ENCODE measurements around the gene TRIM17.

The TRIM17 gene

GRCh38 chr1:228416217-228416933 lies at the start of gene TRIM17:
Gene TRIM17, minus strand, starts transcription at chr1:228416861. Its CDS starts 1,789 bp downstream, at chr1:228415072.
- DNase-seq: peak; percentile 56 to 66

DNA sequence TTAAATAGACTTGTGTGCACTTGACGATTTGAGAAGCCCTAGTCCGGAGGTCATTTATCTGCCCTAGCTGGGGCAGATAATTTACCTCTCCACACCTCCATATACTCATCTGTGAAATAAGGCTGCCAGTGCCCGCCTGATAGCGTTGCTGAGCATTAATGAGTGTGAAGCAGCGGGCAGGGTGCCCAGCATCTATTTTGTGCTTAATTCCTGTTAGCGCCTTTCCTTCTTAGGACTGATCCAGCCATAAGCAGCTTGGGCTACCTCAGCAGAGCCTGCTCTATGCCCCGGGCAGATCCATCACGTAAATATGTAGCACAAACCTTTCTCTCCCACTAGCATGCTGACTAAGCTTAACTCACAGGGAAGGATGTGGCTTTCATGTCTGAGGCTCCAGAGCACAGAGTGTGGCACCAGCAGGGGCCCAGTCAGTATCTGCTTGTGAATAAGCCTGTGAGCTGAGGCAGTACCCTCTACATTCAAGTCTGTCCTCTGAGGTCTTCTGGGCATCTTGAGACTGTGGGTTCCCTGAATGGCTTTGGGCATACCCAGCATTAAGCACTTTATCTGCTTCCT lies 49.0 kb upstream of the TRIM17 start:
- DNase-seq: peak in 1 of 2 experiments; percentile 49

DNA sequence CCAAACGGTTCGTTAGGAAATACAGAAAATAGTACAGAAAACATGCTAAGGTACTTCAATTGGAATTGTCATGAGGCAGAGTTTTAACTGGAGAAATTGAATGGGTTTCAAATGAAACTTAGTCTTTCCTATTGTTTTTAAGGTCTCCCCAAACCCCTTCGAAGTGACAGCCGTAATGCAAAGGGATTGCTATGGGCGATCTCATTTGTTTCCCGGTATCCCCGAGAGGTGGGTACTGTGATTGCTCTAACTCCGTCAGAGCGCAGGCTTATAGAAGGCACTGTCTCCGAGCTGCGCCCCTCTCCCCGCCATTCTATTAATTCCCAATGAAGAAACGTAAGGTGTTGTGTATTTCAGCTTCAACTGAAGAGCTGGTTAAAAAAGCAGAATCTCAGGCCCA lies 48.5 kb upstream of the TRIM17 start:
- no peak for DNase-seq

GRCh38 chr1:228464487-228464983 lies 47.9 kb upstream of the TRIM17 start:
- DNase-seq: peak; percentile 89 to 91

DNA sequence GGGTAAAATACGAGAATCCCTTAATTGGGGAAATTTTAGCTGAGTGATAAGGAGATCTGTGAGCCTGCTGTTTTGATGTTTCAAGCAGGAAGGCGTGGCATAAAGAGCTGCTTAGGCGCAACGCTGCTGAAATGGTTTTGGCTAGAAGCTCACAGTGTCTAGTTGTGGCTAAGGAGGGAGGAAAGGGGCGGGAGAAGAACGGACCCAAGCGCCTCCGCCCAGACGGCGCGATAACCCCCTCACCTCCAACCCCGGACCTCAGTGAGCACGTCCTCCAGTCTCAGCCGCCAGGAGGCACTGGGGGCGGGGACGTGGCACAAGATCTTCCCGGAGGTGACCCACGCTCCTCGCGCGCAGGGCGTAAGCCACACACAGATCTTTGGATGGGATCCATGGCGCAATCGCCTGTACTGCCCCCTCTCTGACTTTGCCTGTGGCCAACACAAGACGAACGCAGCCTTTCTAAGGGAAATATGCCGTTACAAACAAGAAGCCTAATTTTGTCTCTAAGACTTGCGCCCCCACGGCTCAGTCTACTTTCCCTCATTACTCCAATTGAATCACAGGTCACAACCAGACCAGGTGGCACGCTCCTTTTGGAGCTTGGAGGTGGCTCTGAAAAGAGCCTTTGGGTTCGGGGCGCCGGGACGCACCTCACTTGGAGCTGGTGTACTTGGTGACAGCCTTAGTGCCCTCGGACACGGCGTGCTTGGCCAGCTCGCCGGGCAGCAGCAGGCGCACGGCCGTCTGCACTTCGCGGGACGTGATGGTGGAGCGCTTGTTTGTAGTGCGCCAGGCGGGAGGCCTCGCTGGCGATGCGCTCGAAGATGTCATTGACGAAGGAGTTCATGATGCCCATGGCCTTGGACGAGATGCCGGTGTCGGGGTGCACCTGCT lies 47.1 kb upstream of the TRIM17 start:
- DNase-seq: peak; percentile 87 to 88

GRCh38 chr1:228463009-228463558 lies 46.4 kb upstream of the TRIM17 start:
- DNase-seq: no peak

GRCh38 chr1:228462560-228462959 lies 45.9 kb upstream of the TRIM17 start:
- no peak for DNase-seq

GRCh38 chr1:228460821-228461220 lies 44.2 kb upstream of the TRIM17 start:
- DNase-seq: no peak

DNA sequence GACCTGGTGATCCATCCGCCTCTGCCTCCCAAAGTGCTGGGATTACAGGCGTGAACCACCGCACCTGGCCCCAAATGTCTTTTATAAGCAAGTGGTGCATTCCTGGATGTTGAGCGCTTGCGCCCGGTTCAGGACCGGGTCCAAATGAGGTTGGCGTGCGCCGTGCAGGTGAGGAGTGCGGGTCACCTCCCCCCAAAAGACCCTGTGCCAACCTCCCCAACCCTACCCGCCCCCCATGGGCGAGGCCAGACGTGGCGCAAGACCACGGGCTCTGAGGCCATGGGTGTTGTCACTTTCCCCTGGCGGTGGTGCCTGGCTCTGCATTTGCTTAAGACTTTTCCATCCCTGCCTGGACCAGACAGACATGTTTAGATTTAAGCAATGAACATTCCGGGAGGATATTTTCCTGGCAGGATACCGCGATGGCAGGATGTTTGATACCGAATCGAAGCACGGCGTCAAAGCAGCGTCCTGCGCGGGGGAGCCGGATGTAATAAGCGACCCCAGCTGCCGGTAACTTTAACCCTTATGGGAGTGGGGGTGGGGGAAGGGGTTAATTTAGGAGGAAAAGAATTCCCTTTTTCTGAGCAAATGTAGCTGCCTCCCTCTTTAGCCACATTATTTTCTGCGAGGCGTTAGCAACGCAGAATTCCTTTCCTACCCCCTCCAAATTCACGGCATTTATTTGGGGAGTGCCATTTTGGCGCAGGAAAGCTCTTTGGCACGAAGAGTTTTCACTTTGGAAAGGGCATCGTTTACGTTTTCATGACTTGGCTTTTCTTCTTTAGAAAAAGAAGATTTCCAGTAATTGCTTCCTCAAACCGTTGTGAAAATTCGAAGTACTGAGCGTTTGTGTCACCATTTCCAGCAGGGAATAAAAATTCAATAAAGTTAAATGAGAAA lies 42.7 kb upstream of the TRIM17 start:
- DNase-seq: peak; percentile 78 to 81

- DNase-seq: peak; percentile 89 to 91
Observed at GRCh38 chr1:228457396-228458176, 40.9 kb upstream of the TRIM17 start.

- DNase-seq: no peak
Observed at GRCh38 chr1:228457017-228457395, 40.3 kb upstream of the TRIM17 start.

DNA sequence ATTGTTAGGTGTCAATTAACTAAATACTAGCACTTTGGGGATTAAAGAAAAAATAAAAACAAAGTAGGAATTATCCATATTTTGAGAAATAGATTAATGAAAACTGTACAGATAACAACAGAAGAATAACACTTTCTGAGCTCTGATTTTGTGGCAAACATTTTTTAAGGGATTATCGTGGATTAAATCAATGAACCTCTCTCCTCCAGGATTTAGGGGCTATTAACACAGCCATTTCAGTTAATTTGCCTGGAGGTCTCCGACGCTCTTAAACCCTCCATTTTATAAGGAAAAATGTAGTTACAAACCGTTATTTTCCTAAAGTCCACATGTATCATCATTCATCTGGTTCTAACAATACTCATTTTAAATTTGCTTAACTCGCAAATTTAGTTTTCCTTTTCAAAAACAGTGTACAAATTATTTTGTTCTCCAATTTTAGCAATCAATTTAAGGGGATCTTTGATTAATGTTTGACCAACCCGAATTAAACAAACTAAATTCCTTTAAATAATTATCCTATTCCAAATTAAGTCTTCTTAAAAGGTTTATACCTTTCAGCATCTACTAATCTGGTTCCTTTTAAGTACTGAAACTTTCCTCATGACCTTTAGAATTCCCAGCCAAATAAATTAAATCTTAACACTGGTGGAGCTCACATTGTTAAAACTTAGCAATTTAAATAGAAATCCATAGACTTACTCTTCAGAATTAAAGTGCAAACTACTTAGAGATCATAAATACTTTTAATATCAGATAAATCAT lies 39.8 kb upstream of the TRIM17 start:
- no peak for DNase-seq

DNA sequence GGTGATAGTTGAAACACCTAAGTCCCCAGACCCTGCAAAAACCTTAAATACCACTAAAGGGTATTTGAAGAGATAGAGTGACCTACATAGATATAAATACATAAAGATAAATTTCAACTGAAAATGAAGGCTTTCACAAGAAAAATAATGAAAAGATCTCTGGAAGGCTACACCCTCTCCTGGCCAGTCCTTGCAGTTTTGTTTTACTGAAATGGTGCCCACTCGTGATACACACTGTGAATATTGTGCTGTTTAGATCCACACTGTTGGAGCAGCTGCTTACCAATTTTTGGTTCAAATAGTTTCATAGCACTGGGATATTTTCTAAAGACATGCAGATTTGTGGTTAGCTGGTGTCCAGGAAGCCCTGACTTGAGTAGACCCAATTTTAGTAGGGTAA lies 39.1 kb upstream of the TRIM17 start:
- DNase-seq: no peak

- DNase-seq: no peak
Observed at GRCh38 chr1:228454238-228454637, 37.6 kb upstream of the TRIM17 start.

- DNase-seq: no peak
Observed at GRCh38 chr1:228453614-228454013, 37.0 kb upstream of the TRIM17 start.

- no peak for DNase-seq
Observed at GRCh38 chr1:228453022-228453560, 36.4 kb upstream of the TRIM17 start.

DNA sequence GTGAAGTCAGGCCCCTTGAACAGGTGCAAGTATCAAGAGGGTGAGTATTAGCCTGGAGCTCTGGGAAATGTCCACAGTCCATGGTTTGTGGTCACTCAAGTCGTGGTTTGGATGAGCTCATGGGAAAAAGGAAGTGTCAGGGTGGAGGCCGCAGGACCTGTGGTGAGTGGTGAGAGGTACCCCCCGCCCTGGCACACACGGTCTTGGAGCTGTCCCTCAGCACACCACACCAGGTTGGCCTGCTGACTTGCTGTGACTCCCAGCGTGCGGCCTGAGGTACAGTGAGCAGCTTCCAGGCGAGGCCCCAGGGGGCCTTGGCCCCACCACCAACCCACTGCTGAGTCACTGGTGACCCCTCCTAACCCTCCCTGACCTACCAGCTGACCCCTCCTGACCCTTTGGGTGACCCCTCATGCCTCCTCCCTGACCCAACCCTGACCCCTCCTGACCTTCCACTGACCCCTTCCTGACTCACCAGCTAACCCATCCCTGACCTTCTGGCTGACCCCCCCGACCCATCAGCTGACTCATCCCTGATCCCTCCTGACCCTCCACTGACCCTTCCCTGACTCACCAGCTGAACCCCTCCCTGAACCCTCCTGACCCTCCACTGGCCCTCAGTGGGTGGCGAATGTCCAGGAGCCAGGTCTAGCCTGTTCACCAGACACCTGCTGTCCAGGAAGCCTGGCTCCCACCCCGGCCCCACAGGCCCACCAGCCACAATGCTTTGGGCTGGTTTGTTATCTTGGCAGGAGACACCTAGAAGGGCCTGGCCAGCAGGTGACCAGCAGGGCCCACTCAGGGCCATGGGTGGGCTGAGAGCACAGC lies 35.7 kb upstream of the TRIM17 start:
- DNase-seq: no peak

GRCh38 chr1:228450200-228450599 lies 33.5 kb upstream of the TRIM17 start:
- DNase-seq: no peak

DNA sequence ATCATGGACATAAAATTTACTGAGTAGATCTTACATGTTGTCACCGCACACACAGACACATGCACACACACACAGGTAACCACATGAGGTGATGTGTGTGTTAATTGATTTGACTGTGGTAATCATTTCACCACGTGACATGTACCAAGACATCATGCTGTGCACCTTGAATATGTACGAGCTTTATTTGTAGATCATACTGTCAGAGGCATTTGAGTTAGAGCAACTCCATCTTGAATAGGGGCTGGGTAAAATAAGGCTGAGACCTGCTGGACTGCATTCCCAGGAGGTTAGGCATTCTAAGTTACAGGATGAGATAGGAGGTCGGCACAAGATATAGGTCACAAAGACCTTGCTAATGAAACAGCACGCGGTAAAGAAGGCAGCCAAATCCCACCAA lies 31.7 kb upstream of the TRIM17 start:
- no peak for DNase-seq

All from activated T-cell treated with anti-CD3 and anti-CD28 coated beads, Interleukin-2, amount 50 U/mL, for 48 hours (primary cell).